H1 (cell line): ENCODE results near the gene GULP1. TPM values are rescaled to one million over a fixed set of nuclear protein-coding genes. Genes with fewer than 3 reads are reported as not detected.

Experiments
- CTCF ChIA-PET: fragments of 300-600 bp; sonication (Branson Sonifier 250); formaldehyde crosslinking; loops from one replicate; lab custom pipeline; 2021; ENCODE audit not compliant: partially characterized antibody; lab: Charles Lee
- POLR2A ChIA-PET: fragments of 300-600 bp; sonication (Branson Sonifier 250); formaldehyde crosslinking; loops from one replicate; lab custom pipeline; 2021; ENCODE audit warnings: inconsistent platforms; ENCODE audit not compliant: partially characterized antibody; lab: Charles Lee
- DNase-seq, 2 experiments: peaks; one replicate each; pipeline versions ENCODE4 v3.0.0 to v3.0.0-alpha.2; 2010 to 2022; ENCODE audit warnings: low spot score in 2 of 2, low read depth in 1 of 2, mixed read lengths in 1 of 2
- FAIRE-seq: peaks from 2 replicates; lab custom pipeline; 2011; peaks lifted over from hg19 to GRCh38; lab: Jason Lieb, UNC
- H2AFZ ChIP-seq: 2 replicates; pipeline ENCODE4 v1.8.1; 2012; ENCODE audit warnings: low read length, inconsistent platforms
- H2AK5ac ChIP-seq: 2 replicates; pipeline ENCODE4 v1.6.1; 2013; ENCODE audit warnings: low read depth, low read length
- H2BK120ac ChIP-seq: replicated peaks from 2 replicates; pipeline ENCODE3; 2013; ENCODE audit warnings: low read depth, low read length, inconsistent platforms
- H2BK12ac ChIP-seq: 2 replicates; pipeline ENCODE4 v1.6.1; 2013; ENCODE audit warnings: low read depth, low read length
- H2BK15ac ChIP-seq: 2 replicates; pipeline ENCODE4 v1.6.1; 2013; ENCODE audit warnings: low read length
- H2BK20ac ChIP-seq: 2 replicates; pipeline ENCODE4 v1.6.1; 2013; ENCODE audit warnings: low read length
- H2BK5ac ChIP-seq: 2 replicates; pipeline ENCODE4 v1.6.1; 2013; ENCODE audit warnings: low read depth, low read length
- H3K14ac ChIP-seq: 2 replicates; pipeline ENCODE4 v1.6.1; 2013; ENCODE audit warnings: inconsistent platforms; ENCODE audit not compliant: insufficient read length
- H3K18ac ChIP-seq: 2 replicates; pipeline ENCODE4 v1.6.1; 2013; ENCODE audit warnings: low read length; ENCODE audit errors: extremely low read depth
- H3K23ac ChIP-seq: 2 replicates; pipeline ENCODE4 v1.6.1; 2013; ENCODE audit warnings: inconsistent platforms; ENCODE audit not compliant: insufficient read length
- H3K23me2 ChIP-seq: 2 replicates; pipeline ENCODE4 v1.6.1; 2013; ENCODE audit warnings: low read depth, low read length
- H3K27ac ChIP-seq: 2 replicates; pipeline ENCODE4 v1.6.1; 2011; ENCODE audit warnings: low read depth, low read length, inconsistent platforms
- H3K27me3 ChIP-seq, 4 experiments: replicated peaks in 1 of 4; 1 replicate in 1 of 4; 2 replicates in 3 of 4; pipeline versions ENCODE4 v1.6.1 to v1.8.1; 2011 to 2013; ENCODE audit warnings: low read length in 3 of 4, mild to moderate bottlenecking in 3 of 4, inconsistent platforms in 2 of 4, mixed read lengths in 2 of 4, moderate library complexity in 1 of 4; ENCODE audit not compliant: control insufficient read depth in 3 of 4, insufficient read depth in 3 of 4; ENCODE audit errors: extremely low read depth in 1 of 4
- H3K36me3 ChIP-seq, 4 experiments: 2 replicates each; pipeline versions ENCODE4 v1.6.1 to v1.8.1; 2011 to 2013; ENCODE audit warnings: mild to moderate bottlenecking in 4 of 4, low read length in 3 of 4, moderate library complexity in 2 of 4, control low read depth in 1 of 4, inconsistent platforms in 1 of 4; ENCODE audit not compliant: insufficient read depth in 4 of 4, control insufficient read depth in 2 of 4
- H3K4ac ChIP-seq: replicated peaks from 2 replicates; pipeline ENCODE3; 2013; ENCODE audit warnings: low read length, low read depth, mixed read lengths, inconsistent platforms; ENCODE audit not compliant: insufficient read length
- H3K4me1 ChIP-seq, 4 experiments: replicated peaks in 1 of 4; 1 replicate in 1 of 4; 2 replicates in 3 of 4; pipeline versions ENCODE4 v1.6.1 to v1.8.1; 2011 to 2013; ENCODE audit warnings: low read length in 3 of 4, inconsistent platforms in 2 of 4, mixed read lengths in 1 of 4; ENCODE audit not compliant: insufficient read depth in 4 of 4, control insufficient read depth in 3 of 4
- H3K4me2 ChIP-seq, 2 experiments: 2 replicates each; pipeline versions ENCODE4 v1.6.1 to v1.8.1; 2011 to 2013; ENCODE audit warnings: low read depth in 2 of 2, low read length in 2 of 2, control low read depth in 1 of 2, inconsistent platforms in 1 of 2, mild to moderate bottlenecking in 1 of 2; ENCODE audit not compliant: insufficient read depth in 1 of 2
- H3K4me3 ChIP-seq, 4 experiments: fragments of 200-600, 300-600 bp in 1 of 4; sonication (generic), shearing (Covaris generic), sonication (Bioruptor Twin) in 1 of 4; 2 replicates each; pipeline versions ENCODE4 v1.5.1 to v1.8.1; 2011 to 2016; ENCODE audit warnings: low read length in 4 of 4, low read depth in 3 of 4, control low read depth in 2 of 4, inconsistent platforms in 2 of 4, mild to moderate bottlenecking in 2 of 4, mixed read lengths in 1 of 4, moderate library complexity in 1 of 4; ENCODE audit not compliant: insufficient read depth in 2 of 4; ENCODE audit errors: extremely low read depth in 1 of 4
- H3K56ac ChIP-seq: replicated peaks from 2 replicates; pipeline ENCODE3; 2013; ENCODE audit warnings: low read depth, mild to moderate bottlenecking, mixed read lengths, low read length, inconsistent platforms; ENCODE audit not compliant: insufficient read length
- H3K79me1 ChIP-seq: 2 replicates; pipeline ENCODE4 v1.6.1; 2013; ENCODE audit warnings: low read depth, low read length, control low read depth
- H3K79me2 ChIP-seq, 2 experiments: 2 replicates each; pipeline versions ENCODE4 v1.6.1 to v1.8.1; 2012 to 2013; ENCODE audit warnings: low read length in 2 of 2, mild to moderate bottlenecking in 2 of 2, inconsistent platforms in 1 of 2; ENCODE audit not compliant: insufficient read depth in 2 of 2, control insufficient read depth in 1 of 2
- H3K9ac ChIP-seq, 4 experiments: replicated peaks in 1 of 4; 1 replicate in 1 of 4; 2 replicates in 3 of 4; pipeline versions ENCODE4 v1.6.1 to v1.8.1; 2011 to 2013; ENCODE audit warnings: low read depth in 3 of 4, low read length in 3 of 4, control low read depth in 2 of 4, mild to moderate bottlenecking in 2 of 4, moderate library complexity in 2 of 4, inconsistent platforms in 1 of 4; ENCODE audit errors: extremely low read depth in 1 of 4
- H3K9me3 ChIP-seq, 2 experiments: 2 replicates each; pipeline versions ENCODE4 v1.6.1 to v1.8.1; 2012 to 2013; ENCODE audit warnings: mild to moderate bottlenecking in 2 of 2, moderate library complexity in 2 of 2, control low read depth in 1 of 2, inconsistent platforms in 1 of 2, low read depth in 1 of 2, low read length in 1 of 2, mixed read lengths in 1 of 2; ENCODE audit not compliant: insufficient read depth in 2 of 2
- H4K20me1 ChIP-seq, 2 experiments: replicated peaks in 1 of 2; 2 replicates each; pipeline versions ENCODE3 to v1.8.1; 2011 to 2013; ENCODE audit warnings: inconsistent platforms in 2 of 2, low read length in 2 of 2, mild to moderate bottlenecking in 1 of 2; ENCODE audit not compliant: insufficient read depth in 2 of 2, control insufficient read depth in 1 of 2
- H4K5ac ChIP-seq: 2 replicates; pipeline ENCODE4 v1.6.1; 2013; ENCODE audit warnings: low read length, low read depth, mixed read lengths, inconsistent platforms; ENCODE audit not compliant: insufficient read length
- H4K8ac ChIP-seq: 2 replicates; pipeline ENCODE4 v1.8.0; 2013; ENCODE audit warnings: mild to moderate bottlenecking, moderate library complexity, low read length, inconsistent platforms; ENCODE audit not compliant: insufficient read depth; ENCODE audit errors: extremely low read depth
- H4K91ac ChIP-seq: replicated peaks from 2 replicates; pipeline ENCODE3; 2013; ENCODE audit warnings: low read length, mixed read lengths, inconsistent platforms; ENCODE audit not compliant: insufficient read length
- GABPA ChIP-seq: IDR thresholded peaks from 2 replicates; pipeline ENCODE4 v1.6.1; 2011; ENCODE audit warnings: mild to moderate bottlenecking, low read length, moderate library complexity, borderline replicate concordance; ENCODE audit not compliant: insufficient read depth
- NANOG ChIP-seq: IDR thresholded peaks from 2 replicates; pipeline ENCODE4 v1.6.1; 2011; ENCODE audit warnings: low read length, low read depth, mild to moderate bottlenecking, inconsistent platforms; ENCODE audit not compliant: insufficient read depth, poor library complexity, severe bottlenecking
- SAP30 ChIP-seq: fragments of 300-600 bp; sonication (generic); IDR thresholded peaks from 2 replicates; pipeline ENCODE4 v1.7.1; 2012; ENCODE audit warnings: low read length, moderate library complexity, mild to moderate bottlenecking, inconsistent platforms; ENCODE audit not compliant: insufficient read depth, insufficient replicate concordance
- SP4 ChIP-seq: IDR thresholded peaks from 2 replicates; pipeline ENCODE4 v1.6.1; 2012; ENCODE audit warnings: low read length, inconsistent platforms
- TBP ChIP-seq: IDR thresholded peaks from 2 replicates; pipeline ENCODE4 v1.6.1; 2011; ENCODE audit warnings: low read depth, low read length, improper control_type of control experiment
- WGBS, 2 experiments: shearing (Covaris generic) in 1 of 2; methylation state at CpG; one replicate each; pipeline versions ENCODE4 v1.1.6 to v1.1.7; 2013 to 2015; ENCODE audit warnings: low lambda C conversion rate in 2 of 2, mixed read lengths in 2 of 2, inconsistent platforms in 1 of 2, low coverage in 1 of 2, missing lambda C conversion rate in 1 of 2; ENCODE audit not compliant: insufficient replicate concordance in 2 of 2, insufficient coverage in 1 of 2, insufficient read length in 1 of 2; ENCODE audit errors: extremely low coverage in 1 of 2, missing lambda C conversion rate in 1 of 2; 5-methylcytosine and 5-hydroxymethylcytosine counted together
- polyA plus RNA-seq, 7 experiments: library from polyadenylated mRNA; depleted of rRNA in 3 of 7; stranded (reverse) in 5 of 7; unstranded in 2 of 7; fragments of >200 nt in 5 of 7; fragments of 200-250 nt in 2 of 7; gene quantifications; 1 replicate in 5 of 7; 2 replicates in 1 of 7; 4 replicates in 1 of 7; pipeline versions ENCODE4 v1.2.1 to v1.2.3, GENCODE V29; 2011 to 2013; ENCODE audit warnings: missing spikeins in 2 of 7, mixed read lengths in 2 of 7
- total RNA-seq: library from RNA; stranded (reverse); fragmentation: NEBNext Ultra II Directional; extraction: Animal tissue kit (Norgen Biotek cat#: 25700); gene quantifications from 2 replicates; pipeline ENCODE4 v1.2.1, GENCODE V29; 2021
- TF ChIP-seq, protein P1 (sequence below): IDR thresholded peaks from 2 replicates; pipeline ENCODE4 v1.6.1; 2011; ENCODE audit warnings: low read depth, mild to moderate bottlenecking, low read length; ENCODE audit not compliant: insufficient read depth

GULP1 gene
- total and polyA plus RNA-seq, 2 of the 8 experiments (the other 6 are each of a cell fraction or from before 2014, with no cell fraction given): 69.7 to 139 TPM

DNA sequence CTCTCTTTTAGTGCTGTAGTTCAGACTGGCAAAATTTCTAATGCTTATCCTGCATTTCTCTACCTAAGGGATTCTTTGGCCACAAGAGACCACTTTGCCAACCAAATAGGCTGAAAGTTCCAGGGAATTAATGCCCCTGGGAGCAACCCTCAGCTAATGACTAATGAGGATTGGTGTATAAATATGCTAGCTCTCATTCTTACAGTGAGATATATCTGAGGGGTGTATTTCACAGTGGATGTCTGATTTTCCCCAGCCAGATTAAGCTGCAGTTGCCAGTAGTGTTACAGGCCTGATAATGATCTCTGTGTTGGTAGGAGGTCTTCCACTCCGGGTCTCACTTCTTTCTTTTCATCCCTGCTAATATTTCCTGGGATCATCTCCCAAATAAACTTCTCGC lies 90.4 kb downstream of the GULP1 start:
- peaks cover 19 to 22% of the 10 kb centered on the region in 2 experiments for H3K9me3 ChIP-seq
- H2BK120ac ChIP-seq: no peak overlapping the region
- FAIRE-seq (no peak), DNase-seq (no peak)
- peaks cover 0 to 3% (median 1%) of the 10 kb centered on the region in 4 experiments; a peak in 2 of 7 replicates for H3K4me1 ChIP-seq
- H2BK15ac ChIP-seq: no peak overlapping the region
- no peak overlapping the region for H3K4me2 ChIP-seq
- ChIA-PET CTCF (interaction anchor here (3.6 to 4.0 kb wide), 2 partner anchors 12 to 13 kb away, joined by 16 to 20 read pairs; no protein-coding TSS in a partner anchor), POLR2A (interaction anchor here (1.2 to 1.5 kb wide), 2 partner anchors 12 to 59 kb away, joined by 4 to 5 read pairs; no protein-coding TSS in a partner anchor)
- H4K8ac ChIP-seq: no peak overlapping the region
- H3K18ac ChIP-seq: no peak overlapping the region
- H3K27ac ChIP-seq: no peak overlapping the region
- H3K4ac ChIP-seq: no peak overlapping the region
- H4K91ac ChIP-seq: no peak overlapping the region
- no peaks in the 10 kb centered on the region for H3K23me2 ChIP-seq
- no peak overlapping the region for H2AFZ ChIP-seq
- H3K23ac ChIP-seq: no peak overlapping the region
- TF ChIP-seq TBP (no peak), NANOG (no peak), SAP30 (no peak), SP4 (no peak), GABPA (no peak)
- TF ChIP-seq, protein P1, sequence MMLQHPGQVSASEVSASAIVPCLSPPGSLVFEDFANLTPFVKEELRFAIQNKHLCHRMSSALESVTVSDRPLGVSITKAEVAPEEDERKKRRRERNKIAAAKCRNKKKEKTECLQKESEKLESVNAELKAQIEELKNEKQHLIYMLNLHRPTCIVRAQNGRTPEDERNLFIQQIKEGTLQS: no peak
- no peak overlapping the region for H2BK12ac ChIP-seq
- H3K36me3 ChIP-seq: peaks cover 3 to 38% (median 26%) of the 10 kb centered on the region in 4 experiments; a peak in 7 of 8 replicates
- H3K9ac ChIP-seq: no peak overlapping the region
- no peaks in the 10 kb centered on the region; the same call in 1 of the 2 replicates for H3K79me1 ChIP-seq
- no peak overlapping the region for H2AK5ac ChIP-seq
- no peak overlapping the region for H3K56ac ChIP-seq
- H2BK20ac ChIP-seq: no peak overlapping the region
- H2BK5ac ChIP-seq: no peak overlapping the region
- H4K20me1 ChIP-seq: no peaks in the 10 kb centered on the region
- H3K79me2 ChIP-seq: peaks cover 2 to 72% of the 10 kb centered on the region in 2 experiments; a peak in 3 of 4 replicates
- no peak overlapping the region for H3K14ac ChIP-seq
- H3K27me3 ChIP-seq: no peaks in the 10 kb centered on the region
- 85% methylated on average over 2 of the region's 2 CpGs; no CpG with 5 or more reads in 1 of the 2 experiments for WGBS, 2 experiments
- no peak overlapping the region for H3K4me3 ChIP-seq
- H4K5ac ChIP-seq: no peak overlapping the region
